ENCODE data around the gene PLAU.
"Not testable (repeated sequence)": the region's sequence is repeated elsewhere in the genome, so short reads cannot be mapped to it uniquely, and the experiment has no call there.

PLAU gene

DNA sequence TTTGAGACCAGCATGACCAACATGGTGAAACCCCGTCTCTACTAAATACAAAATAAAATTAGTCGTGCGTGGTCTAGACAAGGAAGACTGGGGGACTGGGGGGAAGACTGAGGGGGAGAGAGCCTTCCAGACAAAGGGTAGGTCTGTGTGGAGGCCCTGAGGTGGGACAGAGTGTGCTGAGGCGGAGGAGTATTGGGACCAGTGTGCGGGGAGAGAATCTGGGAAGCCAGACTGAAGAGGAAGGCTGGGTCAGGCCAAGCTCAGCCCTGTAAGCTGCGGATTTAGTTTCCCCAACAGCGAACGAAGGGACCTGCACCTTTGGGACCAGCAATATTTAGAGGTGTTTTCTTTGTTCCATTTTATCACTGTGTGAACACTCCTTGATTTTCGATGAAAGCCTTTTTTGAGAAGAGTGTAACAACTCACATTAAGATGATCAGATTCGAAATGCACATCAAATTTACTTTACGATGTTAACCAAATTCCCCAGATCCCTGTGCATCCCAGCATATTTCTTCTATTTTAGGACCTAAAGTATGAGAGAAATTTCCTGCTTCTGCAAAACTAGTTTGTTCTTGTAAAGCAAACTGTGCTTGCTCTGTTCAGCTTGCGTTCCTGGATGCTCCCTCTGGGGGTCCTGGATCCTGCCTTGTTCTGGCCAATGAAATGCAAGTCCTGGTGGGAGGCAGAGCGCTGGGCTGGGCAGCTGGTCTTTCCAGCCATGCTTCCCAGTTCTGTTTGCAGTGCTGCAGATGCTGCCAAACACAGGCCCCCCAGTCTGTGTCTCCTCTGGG, 39.4 kb downstream of the PLAU start:
- no peak for DNase-seq (ENCODE audit: low read depth, low spot score)

DNA sequence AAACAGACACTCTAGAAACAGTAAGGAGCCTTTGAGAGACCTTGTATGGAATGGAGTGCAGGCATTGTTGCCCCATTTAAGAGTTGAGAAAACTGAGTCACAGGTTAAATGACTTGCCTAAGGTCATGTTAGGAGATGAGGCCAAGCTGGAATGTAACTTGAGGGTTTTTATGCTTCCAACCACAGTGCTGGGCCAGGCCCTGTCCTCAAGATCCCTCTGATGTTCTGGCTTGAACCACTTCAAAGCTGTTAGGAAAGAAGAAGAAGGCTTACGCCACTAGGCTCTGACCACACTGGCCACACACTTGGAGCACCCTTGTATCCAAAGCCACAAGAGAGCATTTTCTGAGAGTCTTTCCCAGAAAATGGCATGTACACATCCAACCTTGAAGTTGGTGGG, 42.7 kb downstream of the PLAU start:
- DNase-seq (ENCODE audit: low read depth, low spot score) = no peak

GRCh38 chr10:73954737-73955136, 43.8 kb downstream of the PLAU start:
- no peak for DNase-seq (ENCODE audit: low read depth, low spot score)

DNA sequence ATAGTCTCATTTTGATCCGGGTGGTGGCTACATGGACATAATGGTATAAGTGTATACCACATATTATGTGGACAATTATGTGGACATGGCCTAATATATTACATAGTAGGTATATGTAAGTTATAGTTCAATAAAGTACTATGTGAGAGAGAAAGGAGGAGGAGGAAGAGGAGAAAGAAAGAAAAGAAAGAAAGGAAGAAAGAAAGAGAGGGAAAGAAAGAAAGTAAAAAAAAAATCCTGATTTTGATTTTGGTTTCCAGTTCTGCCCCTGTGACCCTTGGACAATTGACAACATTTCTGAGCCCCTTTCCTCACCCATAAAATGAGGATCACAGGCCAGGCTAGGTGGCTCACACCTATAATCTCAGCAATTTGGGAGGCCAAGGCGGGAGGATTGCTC, 44.8 kb downstream of the PLAU start:
- DNase-seq (ENCODE audit: low read depth, low spot score) = no peak

DNA sequence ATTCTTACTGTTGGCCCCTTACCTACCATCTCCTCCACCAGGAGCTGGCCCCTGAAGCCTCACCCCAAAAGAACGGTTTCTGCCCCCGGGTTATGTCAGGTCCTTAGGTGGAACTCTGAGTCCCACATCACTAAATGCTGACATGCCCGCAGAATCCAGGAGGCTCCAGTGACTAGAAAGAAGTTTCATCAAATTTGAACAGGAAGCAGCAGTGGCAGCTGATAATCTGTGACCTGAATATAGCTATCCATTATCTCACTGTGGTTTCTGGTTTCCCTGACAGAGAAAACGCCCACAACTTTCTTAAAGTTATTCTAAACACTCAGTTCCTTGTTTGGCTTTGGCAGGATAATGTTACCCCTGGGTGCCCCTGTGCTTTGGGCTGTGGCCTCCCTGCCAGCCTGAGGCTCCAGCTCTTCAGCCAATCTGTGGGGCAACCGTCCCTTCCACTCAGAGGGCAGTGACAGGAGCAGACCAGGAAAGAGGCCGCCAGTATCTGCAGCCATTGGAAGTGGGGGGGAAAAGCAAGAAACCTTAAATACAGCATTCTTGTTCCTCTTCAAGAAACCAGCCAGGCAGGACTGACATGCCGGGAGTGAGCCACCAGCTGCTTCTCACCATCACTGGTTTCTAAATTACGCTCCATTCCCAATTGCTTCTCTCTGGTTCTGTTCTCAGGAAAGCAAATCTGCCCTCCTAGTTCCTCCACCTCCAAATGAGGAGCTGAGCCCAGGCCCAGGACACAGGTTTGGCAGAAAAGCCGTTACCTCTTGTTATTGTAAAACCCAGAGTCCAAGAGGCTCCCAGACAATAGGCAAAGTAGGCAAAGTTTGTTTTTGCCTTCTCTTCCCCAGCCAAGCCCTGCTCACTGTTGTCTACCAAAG, 45.8 kb downstream of the PLAU start:
- no peak for DNase-seq (ENCODE audit: low read depth, low spot score)

DNA sequence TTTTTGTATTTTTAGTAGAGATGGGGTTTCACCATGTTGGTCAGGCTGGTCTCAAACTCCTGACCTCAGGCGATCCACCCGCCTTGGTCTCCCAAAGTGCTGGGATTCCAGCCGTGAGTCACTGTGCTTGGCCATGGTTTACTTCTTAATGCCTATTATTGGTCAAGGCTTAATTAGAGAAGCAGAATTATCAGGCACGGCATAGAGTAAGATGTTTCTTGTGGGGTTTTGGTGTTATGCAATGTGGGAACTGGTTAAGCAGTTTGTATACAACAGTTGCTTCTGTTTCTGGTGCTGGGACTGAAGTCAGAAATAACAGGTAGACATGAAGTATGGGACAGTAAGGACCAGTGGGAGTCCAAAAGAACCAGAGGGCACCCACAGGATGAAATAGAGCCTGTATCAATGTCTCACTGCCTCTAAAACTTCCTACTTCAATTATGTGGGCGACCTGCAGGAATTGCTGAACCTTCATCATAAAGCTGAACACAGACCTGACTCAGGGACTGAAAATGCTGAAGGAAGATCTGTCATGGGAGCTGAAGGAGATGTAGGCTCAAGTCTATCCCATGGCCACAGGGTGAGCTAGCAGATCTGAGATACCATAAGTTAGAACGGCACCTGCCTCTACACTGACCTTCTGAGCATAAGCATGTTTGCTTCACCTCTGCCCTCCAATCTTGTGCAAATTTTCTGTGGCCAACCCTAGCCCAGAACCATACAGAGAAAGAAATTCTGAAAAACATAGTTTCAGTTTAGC, 48.7 kb downstream of the PLAU start:
- DNase-seq (ENCODE audit: low read depth, low spot score) = no peak

- no peak for DNase-seq (ENCODE audit: low read depth, low spot score)
Measured at GRCh38 chr10:73962386-73962785, 51.5 kb downstream of the PLAU start.

- DNase-seq (ENCODE audit: low read depth, low spot score) = not testable (repeated sequence)
Measured at GRCh38 chr10:73963533-73963932, 52.6 kb downstream of the PLAU start.

DNA sequence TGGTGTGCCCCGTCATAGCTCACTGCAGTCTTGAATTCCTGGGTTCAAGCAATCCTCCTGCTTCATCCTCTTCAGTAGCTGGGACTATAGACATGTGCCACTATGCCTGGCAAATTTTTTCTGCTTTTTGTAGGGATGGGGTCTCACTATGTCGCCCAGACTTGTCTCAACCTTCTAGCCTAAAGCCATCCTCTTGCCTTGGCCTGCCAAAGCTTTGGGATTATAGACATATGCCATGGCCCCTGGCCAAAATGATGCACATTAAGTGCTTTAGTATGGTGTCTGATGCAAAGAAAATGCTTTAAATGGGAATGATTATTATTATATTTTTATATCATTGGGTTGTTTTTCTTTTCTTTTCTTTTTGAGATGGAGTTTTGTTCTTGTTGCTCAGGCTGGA, 53.8 kb downstream of the PLAU start:
- DNase-seq (ENCODE audit: low read depth, low spot score) = no peak

DNA sequence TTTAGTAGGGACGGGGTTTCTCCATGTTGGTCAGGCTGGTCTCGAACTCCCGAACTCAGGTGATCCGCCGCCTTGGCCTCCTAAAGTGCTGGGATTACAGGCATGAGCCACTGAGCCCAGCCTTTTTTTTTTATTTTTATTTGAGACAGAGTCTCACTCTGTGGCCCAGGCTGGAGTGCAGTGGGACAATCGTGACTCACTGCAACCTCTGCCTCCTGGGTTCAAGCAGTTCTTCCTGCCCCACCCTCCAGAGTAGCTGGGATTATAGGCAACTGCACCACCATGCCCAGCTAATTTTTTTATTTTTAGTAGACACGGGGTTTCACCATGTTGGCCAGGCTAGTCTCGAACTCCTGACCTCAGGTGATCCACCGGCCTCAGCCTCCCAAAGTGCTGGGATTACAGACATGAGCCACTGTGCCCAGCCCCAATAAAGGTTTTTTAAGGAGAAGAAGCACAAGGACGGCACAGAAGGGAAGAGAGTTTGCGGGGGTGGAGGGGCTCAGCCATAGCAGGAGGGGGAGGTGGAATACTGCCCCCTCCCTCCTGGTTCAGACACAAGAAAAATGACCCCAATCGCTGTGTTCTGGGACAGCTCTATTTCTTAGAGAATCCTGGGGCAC, 54.4 kb downstream of the PLAU start:
- DNase-seq (ENCODE audit: low read depth, low spot score) = not testable (repeated sequence)

DNA sequence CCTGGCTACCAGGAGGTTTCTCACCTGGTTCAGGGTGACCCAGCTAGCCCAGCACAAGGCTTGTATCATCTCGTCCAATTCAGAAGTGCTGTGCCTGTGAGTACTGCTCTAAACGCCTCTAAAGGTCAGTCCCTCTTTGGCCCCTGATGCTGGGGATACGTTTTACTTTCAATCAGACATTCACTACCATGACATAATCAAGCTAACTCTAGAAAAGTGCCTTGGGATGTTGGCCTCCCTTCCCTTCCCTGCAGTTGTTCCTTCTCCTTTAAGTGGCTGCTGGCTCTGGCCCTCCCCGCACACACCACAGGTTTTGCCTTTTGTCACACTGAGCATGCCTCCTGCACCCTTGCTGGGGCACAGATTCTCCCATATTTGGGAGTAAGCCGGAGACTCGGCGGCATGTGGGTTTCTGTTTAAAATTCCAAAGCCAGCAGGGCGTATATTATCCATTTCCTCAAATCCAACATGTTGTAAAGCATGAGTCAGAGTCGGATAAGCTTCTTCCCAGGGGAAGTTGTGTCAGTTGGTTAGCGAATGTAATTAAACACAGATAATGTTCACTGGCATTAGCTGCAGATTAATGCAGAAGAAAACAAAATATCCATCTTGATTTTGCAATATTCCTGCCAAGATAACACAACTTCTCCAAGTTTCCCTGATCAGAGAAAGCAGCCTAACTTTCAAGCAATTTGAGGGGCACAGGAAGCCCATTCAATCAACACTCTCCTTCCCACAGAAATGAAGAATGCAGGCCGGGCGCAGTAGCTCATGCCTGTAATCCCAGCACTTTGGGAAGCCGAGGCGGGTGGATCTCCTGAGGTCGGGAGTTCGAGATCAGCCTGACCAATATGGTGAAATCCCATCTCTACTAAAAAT, 55.2 kb downstream of the PLAU start:
- DNase-seq (ENCODE audit: low read depth, low spot score) = peak; percentile 98

- no peak for DNase-seq (ENCODE audit: low read depth, low spot score)
Measured at GRCh38 chr10:73967022-73967429, 56.1 kb downstream of the PLAU start.
